HL-60 (cell line): ENCODE measurements around the gene TGM2.

ENCODE experiments used
- POLR2AphosphoS5 ChIP-seq: IDR thresholded peaks from 2 replicates; pipeline ENCODE4 v1.6.1; 2012; ENCODE audit warnings: low read depth
- SPI1 ChIP-seq: IDR thresholded peaks from 2 replicates; pipeline ENCODE4 v1.6.1; 2012; ENCODE audit warnings: low read depth, mild to moderate bottlenecking, borderline replicate concordance
- TF ChIP-seq, protein P1 (sequence below): IDR thresholded peaks from one replicate; pipeline ENCODE4 v1.5.1; 2011; ENCODE audit warnings: low read length, control low read depth, inconsistent platforms; ENCODE audit not compliant: insufficient read depth
- TF ChIP-seq, protein P2 (sequence below): IDR thresholded peaks from 2 replicates; pipeline ENCODE4 v1.6.1; 2012; ENCODE audit warnings: low read depth; ENCODE audit not compliant: insufficient replicate concordance

- TF ChIP-seq, protein P1, sequence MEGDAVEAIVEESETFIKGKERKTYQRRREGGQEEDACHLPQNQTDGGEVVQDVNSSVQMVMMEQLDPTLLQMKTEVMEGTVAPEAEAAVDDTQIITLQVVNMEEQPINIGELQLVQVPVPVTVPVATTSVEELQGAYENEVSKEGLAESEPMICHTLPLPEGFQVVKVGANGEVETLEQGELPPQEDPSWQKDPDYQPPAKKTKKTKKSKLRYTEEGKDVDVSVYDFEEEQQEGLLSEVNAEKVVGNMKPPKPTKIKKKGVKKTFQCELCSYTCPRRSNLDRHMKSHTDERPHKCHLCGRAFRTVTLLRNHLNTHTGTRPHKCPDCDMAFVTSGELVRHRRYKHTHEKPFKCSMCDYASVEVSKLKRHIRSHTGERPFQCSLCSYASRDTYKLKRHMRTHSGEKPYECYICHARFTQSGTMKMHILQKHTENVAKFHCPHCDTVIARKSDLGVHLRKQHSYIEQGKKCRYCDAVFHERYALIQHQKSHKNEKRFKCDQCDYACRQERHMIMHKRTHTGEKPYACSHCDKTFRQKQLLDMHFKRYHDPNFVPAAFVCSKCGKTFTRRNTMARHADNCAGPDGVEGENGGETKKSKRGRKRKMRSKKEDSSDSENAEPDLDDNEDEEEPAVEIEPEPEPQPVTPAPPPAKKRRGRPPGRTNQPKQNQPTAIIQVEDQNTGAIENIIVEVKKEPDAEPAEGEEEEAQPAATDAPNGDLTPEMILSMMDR, result no peak
- TF ChIP-seq POLR2AphosphoS5 (no peak), SPI1 (no peak)
- TF ChIP-seq, protein P2, sequence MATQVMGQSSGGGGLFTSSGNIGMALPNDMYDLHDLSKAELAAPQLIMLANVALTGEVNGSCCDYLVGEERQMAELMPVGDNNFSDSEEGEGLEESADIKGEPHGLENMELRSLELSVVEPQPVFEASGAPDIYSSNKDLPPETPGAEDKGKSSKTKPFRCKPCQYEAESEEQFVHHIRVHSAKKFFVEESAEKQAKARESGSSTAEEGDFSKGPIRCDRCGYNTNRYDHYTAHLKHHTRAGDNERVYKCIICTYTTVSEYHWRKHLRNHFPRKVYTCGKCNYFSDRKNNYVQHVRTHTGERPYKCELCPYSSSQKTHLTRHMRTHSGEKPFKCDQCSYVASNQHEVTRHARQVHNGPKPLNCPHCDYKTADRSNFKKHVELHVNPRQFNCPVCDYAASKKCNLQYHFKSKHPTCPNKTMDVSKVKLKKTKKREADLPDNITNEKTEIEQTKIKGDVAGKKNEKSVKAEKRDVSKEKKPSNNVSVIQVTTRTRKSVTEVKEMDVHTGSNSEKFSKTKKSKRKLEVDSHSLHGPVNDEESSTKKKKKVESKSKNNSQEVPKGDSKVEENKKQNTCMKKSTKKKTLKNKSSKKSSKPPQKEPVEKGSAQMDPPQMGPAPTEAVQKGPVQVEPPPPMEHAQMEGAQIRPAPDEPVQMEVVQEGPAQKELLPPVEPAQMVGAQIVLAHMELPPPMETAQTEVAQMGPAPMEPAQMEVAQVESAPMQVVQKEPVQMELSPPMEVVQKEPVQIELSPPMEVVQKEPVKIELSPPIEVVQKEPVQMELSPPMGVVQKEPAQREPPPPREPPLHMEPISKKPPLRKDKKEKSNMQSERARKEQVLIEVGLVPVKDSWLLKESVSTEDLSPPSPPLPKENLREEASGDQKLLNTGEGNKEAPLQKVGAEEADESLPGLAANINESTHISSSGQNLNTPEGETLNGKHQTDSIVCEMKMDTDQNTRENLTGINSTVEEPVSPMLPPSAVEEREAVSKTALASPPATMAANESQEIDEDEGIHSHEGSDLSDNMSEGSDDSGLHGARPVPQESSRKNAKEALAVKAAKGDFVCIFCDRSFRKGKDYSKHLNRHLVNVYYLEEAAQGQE, result no peak
Measured at GRCh38 chr20:38184101-38184500, 19.0 kb upstream of the TGM2 start.
